KBM-7 (cell line): ENCODE results near the gene FKBP15.
A peak's percentile ranks its signal among the peaks of the same experiment; 100 is the strongest.
"Not testable (repeated sequence)": the region's sequence is repeated elsewhere in the genome, so short reads cannot be mapped to it uniquely, and the experiment has no call there.

Source experiments
- DNase-seq: peaks from one replicate; pipeline ENCODE4 v3.0.0-alpha.2; 2015
- in situ Hi-C: fragments of 300-500 bp; cut with MboI; formaldehyde crosslinking; loops from 2 replicates; pipeline ENCODE4 v1.14.3; 2020; ENCODE audit warnings: low sequenced_read_pairs, low pct_unique_long_range_greater_than_20kb, mixed read lengths

Gene FKBP15

DNA sequence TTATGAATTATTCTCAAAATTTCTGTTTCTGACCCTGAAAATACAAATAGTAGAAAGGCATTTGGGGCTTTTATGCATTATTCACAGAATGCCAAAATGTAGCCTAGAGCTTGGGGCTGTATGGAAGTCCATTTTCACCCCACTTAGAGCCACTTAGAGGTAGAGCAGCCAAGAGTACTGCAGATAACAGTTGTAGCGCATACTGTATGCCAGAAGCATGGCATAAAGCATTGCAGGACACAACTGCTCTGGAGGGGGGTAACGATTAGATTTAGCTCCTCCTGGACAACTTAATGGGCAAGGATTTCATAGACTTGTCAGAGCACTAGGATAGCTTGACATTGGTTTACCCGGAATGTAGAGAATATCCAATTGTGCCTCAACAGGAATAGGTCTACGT lies 15.9 kb upstream of the FKBP15 start:
- in situ Hi-C loops = no loop called here
- DNase-seq = no peak

DNA sequence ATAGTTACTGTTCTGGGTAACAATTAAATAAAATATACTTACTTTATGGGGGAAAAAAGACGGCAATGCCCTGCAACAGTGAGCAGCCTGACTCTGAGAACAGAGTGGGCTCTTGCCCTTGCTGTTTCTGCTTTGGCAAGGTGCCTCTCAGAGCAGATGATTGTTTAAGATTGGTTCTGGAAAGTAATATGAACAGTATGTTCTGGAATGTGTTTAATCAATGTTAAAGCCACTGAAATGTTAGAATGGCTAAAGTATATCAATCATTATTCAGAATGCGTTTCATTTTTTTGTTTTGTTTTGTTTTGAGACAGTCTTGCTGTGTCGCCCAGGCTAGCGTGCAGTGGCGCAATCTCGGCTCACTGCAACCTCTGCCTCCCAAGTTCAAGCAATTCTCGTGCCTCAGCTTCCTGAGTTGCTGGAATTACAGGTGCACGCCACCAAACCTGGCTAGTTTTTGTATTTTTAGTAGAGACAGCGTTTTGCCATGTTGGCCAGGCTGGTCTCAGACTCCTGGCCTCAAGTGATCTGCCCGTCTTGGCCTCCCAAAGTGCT lies 14.7 kb upstream of the FKBP15 start:
- in situ Hi-C loops = not testable (repeated sequence)

DNA sequence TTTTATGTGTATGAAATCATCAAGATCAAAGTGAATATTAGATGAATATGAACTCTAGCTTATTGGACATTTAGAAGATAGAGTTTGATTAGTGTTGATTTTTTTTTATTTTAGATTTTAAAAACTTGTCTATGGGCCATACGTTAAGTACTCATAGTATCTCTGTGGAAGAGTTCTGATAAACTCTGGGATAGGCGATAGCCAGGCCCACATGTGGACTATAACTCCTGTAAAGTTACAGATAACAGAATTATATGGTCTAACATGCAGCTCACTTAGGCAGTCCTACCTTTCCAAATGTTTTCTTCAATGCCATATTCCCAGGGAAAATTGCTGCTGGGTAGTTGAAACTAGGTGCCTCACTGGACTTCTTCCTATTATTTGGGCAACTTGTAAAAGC lies 10.6 kb upstream of the FKBP15 start:
- DNase-seq = no peak
- in situ Hi-C loops = no loop called here

More for the DNA sequence above, 14.7 kb upstream of the FKBP15 start:
- DNase-seq = not testable (repeated sequence)

DNA sequence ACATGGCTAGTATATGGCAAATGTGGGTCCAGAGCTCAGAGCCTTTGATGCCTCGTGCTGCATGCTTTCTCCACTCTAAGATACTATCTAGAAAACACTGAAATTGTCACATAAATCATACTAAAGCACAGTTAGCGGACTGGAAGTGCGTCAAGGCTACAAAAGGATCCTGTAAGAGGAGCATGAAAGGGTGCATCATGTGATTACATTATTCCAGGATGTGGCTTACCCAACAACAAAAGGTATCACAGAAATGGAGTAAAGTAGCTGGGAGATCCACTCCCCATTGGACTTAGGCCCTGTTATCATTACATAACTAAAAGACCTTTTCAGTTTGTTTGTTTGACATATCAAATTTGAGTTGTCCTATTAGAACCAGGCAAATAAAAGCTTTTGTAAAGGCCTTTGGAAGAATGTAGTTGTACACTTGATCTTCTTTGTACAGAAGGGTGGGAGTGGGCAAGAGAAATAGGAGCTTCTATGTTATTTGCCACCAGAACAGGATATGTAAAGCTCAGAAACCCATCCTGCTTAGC lies 7.1 kb upstream of the FKBP15 start:
- in situ Hi-C loops = no loop called here
- no peak for DNase-seq

DNA sequence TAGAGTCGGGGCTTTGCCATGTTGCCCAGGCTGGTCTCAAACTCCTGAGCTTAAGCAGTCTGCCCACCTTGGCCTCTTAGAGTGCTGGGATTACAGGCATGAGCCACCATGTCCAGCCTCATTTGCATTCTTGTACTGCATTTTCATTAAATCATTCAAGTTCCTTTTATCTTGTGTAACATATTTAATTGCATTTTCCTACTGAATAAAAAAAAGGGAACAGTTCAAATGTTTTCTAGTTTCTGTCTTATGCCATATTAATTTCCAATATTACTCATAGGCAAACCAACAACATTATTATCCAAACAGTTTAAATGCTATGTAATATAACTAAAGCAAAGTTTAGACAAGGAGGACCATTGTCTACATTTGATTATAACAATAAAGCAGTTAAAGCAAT lies 6.4 kb upstream of the FKBP15 start:
- DNase-seq = no peak

DNA sequence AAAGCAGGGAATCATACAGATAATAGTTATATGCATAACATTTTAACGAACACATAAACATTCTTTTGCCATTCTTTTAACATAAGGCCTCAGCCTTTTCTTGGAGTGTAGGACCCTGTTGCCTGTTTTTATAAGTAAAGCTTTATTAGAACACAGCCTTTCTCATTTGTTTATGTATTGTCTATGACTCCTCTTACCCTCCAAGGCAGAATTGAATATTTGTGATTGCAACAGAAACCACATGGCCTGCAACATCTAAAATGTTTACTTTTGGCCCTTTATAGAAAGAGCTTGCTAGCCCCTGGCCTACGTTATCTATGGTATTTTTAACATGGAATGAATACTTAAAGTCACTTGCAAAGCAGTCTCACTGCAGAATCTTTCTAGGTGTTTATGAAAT lies 2.9 kb upstream of the FKBP15 start:
- in situ Hi-C loops = no loop called here
- DNase-seq = no peak

More for the DNA sequence above, 6.4 kb upstream of the FKBP15 start:
- in situ Hi-C loops = no loop called here

DNA sequence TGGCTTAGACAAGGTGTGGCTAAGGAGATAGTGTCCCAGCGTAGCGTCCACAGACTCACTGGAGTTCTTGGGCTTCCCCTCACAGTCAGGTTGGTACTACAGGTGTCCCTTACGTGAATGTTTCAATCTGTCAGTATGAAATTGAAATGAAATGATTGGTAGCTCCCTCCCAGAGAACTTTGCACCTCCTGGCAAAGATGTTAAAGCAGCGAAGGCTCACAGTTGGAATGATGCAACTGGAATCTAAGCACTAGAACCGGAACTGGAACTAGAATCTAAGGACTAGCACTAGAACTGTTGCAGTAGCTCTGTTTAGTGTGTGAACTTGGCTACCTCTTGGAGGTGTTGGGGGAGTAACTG lies 1.4 kb upstream of the FKBP15 start:
- in situ Hi-C loops = no loop called here
- DNase-seq = peak; percentile 21

DNA sequence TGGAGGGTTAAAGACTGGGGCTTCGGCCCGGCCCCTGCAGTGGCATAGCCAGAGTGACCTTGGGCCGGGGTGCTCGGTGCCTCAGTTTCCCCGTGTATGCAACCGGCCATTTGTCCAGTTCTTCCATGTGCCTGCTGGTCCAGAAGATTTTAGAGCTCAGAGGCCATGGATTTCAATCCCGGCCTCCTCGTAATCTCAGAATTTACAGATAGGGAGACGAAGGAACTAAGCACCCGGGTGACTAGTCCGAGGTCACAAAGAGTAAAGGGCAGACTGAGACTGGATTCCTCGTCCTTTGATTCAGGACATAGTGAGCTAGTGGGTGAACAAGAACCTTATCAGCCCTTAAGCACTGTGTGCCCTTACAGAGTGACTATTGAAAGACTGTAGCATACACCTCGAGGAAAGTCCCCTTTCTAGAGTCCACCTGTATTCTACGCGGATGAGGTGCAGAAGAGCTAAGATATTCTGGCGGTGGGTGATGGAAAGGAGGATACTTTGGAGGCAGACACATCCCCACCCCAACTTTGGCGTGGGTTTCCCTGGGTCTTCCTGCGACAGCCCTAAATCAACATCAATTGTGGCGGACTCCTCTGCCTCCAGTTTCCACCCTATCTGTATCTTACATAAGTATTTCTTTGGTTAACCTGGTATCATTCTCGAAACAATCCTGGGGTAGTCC lies 864 bp upstream of the FKBP15 start:
- in situ Hi-C loops = no loop called here
- DNase-seq = no peak

DNA sequence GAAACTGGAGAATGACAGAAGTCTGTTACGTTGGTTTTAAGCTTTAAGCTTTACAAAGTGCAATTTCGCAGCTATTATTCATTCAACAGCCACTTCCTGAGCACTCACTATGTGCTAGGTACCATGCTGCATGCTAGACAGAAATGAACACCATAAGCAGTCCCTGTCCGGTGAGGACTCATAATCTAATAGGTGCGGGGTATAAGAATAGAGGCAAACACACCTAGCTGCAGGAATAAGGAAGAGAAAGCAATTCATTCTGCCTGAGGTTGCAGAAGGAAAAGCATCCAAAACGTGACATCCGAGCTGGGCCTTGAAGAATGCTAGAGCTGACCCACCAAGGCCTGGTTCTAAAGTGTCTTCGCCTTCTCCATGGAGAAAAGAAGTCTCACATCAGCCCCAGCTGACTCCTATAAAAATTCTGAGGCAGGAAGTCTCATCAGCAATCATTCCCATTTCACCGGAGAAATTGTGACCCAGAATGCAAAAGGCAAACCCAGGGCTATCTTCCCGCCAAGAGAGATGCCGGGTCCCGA lies 542 bp downstream of the FKBP15 start:
- in situ Hi-C loops = no loop called here

DNA sequence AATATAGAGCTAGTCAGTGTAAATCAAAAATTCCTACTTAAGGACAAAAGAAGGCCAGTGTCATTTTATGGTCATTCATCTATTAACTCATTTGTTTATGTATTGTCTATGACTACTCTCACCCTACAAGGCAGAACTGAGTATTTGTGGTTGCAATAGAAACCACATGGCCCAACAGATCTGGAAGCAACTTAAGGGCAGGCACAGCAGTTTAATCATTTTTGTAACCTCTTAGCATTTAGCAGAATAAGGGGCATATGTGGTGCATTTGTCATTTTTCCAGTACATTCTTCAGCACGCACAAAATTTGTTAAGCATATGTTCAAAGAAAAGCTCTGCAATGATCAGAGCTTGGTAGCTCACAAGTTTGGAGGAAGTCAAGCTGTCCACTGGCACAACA lies 1.1 kb downstream of the FKBP15 start:
- DNase-seq = peak; percentile 58
- in situ Hi-C loops = no loop called here

More for the DNA sequence above, 542 bp downstream of the FKBP15 start:
- DNase-seq = peak; percentile 24

DNA sequence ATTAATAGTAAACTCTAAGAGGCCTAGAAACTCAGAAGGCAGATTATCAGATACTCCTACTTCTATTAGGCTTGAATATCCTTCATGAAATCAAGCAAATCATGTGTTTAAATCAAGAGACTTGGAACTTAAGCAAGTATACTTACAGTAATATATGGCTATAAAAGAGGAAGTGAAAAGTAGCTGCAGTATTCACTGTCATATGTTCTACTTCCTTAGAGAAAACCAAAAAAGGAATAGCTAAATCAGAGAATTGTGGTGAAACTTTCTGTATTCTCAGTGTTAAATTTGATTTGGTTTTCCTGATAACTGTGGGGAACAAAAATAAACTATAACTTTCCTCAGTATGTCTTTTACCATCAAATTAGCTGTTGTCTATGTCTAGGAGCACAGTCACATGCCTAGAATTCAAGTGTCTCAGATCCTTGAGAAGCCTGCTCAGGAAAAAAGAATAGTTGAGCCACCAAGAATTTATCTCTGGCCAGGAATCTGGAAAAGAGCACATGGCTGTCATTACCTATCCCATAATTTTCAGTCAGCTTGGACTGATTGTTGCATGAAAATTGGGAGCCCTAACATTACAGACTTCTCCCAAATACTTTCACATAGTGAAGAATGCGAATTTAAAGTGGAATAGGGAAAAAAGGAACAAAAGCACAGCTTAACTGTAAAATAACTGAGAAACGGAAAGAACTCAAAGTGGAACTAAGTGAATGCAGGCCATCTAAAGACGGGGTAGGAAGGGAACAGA lies 1.7 kb downstream of the FKBP15 start:
- in situ Hi-C loops = no loop called here
- DNase-seq = peak; percentile 67

DNA sequence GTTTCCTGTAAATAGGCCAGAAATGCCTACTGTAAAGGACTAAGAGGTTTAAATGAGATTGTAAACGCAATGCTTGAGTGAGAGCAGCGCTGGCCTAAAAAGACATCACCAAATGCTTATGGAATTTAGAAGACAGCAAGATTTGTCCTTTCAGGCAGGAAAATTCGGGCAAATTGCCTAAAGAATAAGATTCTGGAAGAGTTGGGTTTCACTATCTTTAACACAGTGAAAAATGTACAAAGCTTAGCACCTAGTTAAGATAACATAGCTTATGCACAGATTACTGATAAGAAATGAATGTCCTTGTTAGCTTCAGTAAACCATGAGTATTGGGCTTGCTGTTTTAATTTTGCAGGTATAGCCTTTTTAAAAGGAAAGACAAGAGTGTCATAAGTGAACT lies 4.7 kb downstream of the FKBP15 start:
- no peak for DNase-seq
- in situ Hi-C loops = no loop called here

DNA sequence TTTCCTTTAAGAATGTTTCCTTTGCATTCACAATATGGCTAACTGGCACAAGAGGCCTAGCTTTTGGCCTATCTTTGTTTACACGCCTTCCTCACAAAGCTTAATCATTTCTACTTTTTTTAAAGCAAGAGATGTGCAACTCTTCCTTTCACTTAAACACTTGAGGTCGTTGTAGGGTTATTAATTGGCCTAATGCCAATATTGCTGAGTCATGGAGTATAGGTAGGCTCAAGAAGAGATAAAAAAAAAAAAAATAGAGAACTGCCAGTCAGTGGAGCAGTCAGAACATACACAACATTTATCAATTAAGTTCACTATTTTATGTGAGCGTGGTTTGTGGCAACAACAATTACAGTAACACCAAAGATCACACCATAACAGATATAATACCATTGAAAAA lies 5.9 kb downstream of the FKBP15 start:
- DNase-seq = no peak

DNA sequence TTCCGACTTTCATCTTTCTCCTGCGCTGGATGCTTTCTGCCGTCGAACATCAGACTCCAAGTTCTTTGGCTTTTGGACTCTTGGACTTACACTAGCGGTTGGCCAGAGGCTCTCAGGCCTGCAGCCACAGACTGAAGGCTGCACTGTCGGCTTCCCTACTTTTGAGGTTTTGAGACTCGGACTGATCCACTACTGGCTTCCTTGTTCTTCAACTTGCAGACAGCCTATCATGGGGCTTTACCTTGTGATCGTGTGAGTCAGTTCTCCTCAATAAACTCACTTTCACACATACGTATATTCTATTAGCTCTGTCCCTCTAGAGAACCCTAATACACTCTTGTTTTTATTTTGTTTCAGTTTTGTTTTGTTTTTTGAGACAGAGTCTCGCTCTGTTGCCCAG lies 10.3 kb downstream of the FKBP15 start:
- DNase-seq = no peak
- in situ Hi-C loops = no loop called here

More for the DNA sequence above, 5.9 kb downstream of the FKBP15 start:
- in situ Hi-C loops = no loop called here

DNA sequence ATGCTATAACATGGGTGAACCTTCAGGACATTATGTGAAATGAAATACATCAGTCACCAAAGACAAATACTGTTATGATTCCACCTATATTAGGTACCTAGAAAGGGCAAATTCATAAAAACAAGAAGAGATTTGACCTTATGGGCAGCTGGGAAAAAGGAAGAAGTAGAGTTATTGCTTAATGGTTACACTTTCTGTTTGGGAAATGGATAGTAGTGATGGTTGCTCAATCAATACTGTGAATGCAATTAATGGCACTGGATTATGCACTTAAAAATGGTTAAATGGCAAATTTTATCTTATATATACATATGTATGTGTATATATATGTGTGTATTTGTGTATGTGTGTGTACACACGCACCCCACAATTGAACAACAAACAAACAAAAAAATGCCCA lies 15.2 kb downstream of the FKBP15 start:
- DNase-seq = no peak
- in situ Hi-C loops = no loop called here

DNA sequence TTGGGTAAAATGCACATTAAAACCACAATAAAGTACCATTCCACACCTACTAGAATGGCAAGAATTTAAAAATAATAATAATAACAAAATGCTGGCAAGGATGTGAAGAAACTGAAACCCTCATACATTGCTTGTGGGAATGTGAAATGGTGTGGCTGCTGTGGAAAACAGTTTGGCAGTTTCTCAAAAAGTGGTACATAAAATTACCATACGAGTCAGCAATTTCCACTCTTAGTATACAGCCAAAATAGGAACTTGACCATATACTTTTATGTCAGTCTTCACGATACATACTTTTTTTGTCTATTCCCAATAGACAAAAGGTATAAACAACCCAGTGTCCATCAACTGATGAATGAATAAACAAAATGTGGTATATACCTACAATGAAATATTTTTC lies 15.6 kb downstream of the FKBP15 start:
- in situ Hi-C loops = no loop called here
- no peak for DNase-seq

DNA sequence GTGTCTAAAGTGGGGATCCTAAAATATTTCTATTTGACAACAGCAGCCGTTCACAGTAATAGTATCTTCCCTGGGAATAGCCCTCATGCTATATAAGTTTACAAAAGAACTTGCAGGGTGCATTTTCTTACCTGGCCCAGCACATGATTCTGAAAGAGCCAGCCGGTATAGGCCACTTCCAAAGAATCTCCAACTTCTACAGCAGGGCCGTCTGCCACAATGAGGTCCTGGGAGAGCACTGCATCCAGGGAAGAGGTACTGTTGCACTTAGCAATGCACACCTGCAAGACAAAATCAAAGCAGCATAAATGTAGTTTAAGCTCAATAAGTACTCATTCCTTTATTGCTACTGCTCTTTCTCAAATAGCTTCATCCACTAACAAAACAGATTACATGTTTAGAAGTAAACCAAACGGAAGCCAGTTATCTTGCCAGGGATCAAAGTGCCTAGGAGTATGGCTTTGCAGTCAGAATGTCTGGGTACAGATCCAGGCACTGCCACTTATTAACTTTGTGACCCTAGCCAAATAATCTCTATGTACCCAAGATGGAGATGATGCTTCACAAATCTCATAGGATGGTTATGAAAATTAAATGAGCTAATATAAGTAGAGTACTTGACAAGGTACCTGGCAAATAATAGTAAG lies 21.3 kb downstream of the FKBP15 start:
- in situ Hi-C loops = no loop called here
- DNase-seq = no peak

DNA sequence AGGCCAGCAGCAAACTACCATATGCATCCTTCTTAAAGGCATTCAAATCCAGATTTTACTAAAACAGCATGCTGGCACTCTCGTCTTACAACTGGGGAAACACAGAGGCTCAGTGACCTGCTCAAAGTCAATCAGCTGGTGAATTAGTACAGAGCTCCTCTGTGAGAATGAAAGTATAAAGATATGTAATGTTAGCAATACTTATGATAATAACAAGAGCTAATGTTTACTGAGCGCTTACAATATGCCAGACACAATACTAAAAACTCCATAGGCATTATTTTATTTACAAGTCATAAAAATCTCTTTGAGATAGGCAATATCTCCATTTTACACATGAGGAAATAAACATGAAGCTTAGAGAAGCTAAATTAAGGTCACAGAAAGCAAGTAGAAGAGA lies 28.6 kb downstream of the FKBP15 start:
- in situ Hi-C loops = no loop called here
- no peak for DNase-seq

DNA sequence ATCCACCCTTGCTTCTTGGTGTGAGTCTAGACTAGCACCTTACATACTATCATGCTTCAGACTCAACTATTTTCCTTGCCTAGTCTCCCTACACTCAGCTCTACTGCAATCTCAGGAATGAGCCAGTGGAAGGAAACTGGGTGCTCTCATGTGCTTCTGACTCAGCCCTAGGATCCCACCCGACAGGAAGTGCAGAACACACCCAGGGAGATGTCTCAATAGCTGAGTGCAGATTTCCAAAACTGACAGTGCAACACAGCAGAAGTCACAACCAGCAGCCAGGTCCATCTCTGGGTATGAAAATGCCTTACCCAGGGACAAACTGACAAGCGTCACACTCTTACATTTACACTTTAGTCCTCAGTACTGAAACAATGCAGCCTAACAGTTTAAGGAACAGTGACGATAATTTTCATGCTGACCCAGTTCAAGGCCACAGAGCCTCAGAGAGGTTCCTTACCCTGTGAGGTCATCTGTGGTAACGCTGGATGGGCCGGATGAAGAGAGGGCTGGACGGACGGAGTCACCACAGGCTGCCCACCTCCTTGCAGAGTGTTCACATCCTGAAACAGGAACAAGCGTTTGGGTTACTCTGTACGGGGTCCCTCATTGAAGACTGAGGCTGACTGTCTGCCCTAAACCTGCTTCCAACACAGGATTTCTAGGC lies 33.0 kb downstream of the FKBP15 start:
- DNase-seq = no peak
- in situ Hi-C loops = no loop called here
